ENCODE results near the gene CHID1.

Gene CHID1

GRCh38 chr11:933142-933851 is 22.7 kb upstream of the CHID1 start:
- in situ Hi-C loops (cut with MboI; ENCODE audit: low sequenced_read_pairs) = no loop called here

GRCh38 chr11:932435-932834 is 21.8 kb upstream of the CHID1 start:
- in situ Hi-C loops (cut with MboI; ENCODE audit: low sequenced_read_pairs) = no loop called here

GRCh38 chr11:931385-931784 is 20.8 kb upstream of the CHID1 start:
- in situ Hi-C loops (cut with MboI; ENCODE audit: low sequenced_read_pairs) = no loop called here

- in situ Hi-C loops (cut with MboI; ENCODE audit: low sequenced_read_pairs) = no loop called here
Measured at GRCh38 chr11:929405-929804, 18.8 kb upstream of the CHID1 start.

- in situ Hi-C loops (cut with MboI; ENCODE audit: low sequenced_read_pairs) = no loop called here
Measured at GRCh38 chr11:928786-929185, 18.2 kb upstream of the CHID1 start.

GRCh38 chr11:927871-928270 is 17.3 kb upstream of the CHID1 start:
- in situ Hi-C loops (cut with MboI; ENCODE audit: low sequenced_read_pairs) = no loop called here

- in situ Hi-C loops (cut with MboI; ENCODE audit: low sequenced_read_pairs) = no loop called here
Measured at GRCh38 chr11:926341-926916, 15.8 kb upstream of the CHID1 start.

- in situ Hi-C loops (cut with MboI; ENCODE audit: low sequenced_read_pairs) = no loop called here
Measured at GRCh38 chr11:925496-926301, 15.1 kb upstream of the CHID1 start, which contains the start of gene AP2A2. Gene AP2A2 (plus strand): TSS chr11:925870. CDS start chr11:926022, 152 bp downstream.

GRCh38 chr11:925158-925495 is 14.5 kb upstream of the CHID1 start:
- in situ Hi-C loops (cut with MboI; ENCODE audit: low sequenced_read_pairs) = no loop called here

- in situ Hi-C loops (cut with MboI; ENCODE audit: low sequenced_read_pairs) = no loop called here
Measured at GRCh38 chr11:924406-925157, 14.0 kb upstream of the CHID1 start.

GRCh38 chr11:923691-924405 is 13.2 kb upstream of the CHID1 start:
- in situ Hi-C loops (cut with MboI; ENCODE audit: low sequenced_read_pairs) = no loop called here

- in situ Hi-C loops (cut with MboI; ENCODE audit: low sequenced_read_pairs) = no loop called here
Measured at GRCh38 chr11:921921-922678, 11.5 kb upstream of the CHID1 start.

GRCh38 chr11:917426-917825 is 6.8 kb upstream of the CHID1 start:
- in situ Hi-C loops (cut with MboI; ENCODE audit: low sequenced_read_pairs) = no loop called here

GRCh38 chr11:914747-915501 is 4.3 kb upstream of the CHID1 start:
- in situ Hi-C loops (cut with MboI; ENCODE audit: low sequenced_read_pairs) = no loop called here

GRCh38 chr11:914204-914603 is 3.6 kb upstream of the CHID1 start:
- in situ Hi-C loops (cut with MboI; ENCODE audit: low sequenced_read_pairs) = no loop called here

GRCh38 chr11:913043-913442 is 2.4 kb upstream of the CHID1 start:
- in situ Hi-C loops (cut with MboI; ENCODE audit: low sequenced_read_pairs) = no loop called here

GRCh38 chr11:912266-912665 is 1.7 kb upstream of the CHID1 start:
- in situ Hi-C loops (cut with MboI; ENCODE audit: low sequenced_read_pairs) = no loop called here

GRCh38 chr11:911890-912219 is 1.2 kb upstream of the CHID1 start:
- in situ Hi-C loops (cut with MboI; ENCODE audit: low sequenced_read_pairs) = no loop called here

Measured in HL-60/S4 treated with retinoic acid at 250 ng/mL for 4 days and 3 days (cell line).